ENCODE results near the gene KIFC3. TPM values are rescaled to one million over a fixed set of nuclear protein-coding genes. Genes with fewer than 3 reads are reported as not detected.

The KIFC3 gene
- total RNA-seq, 2 donors from 2014 or later = 40.6 to 59.5 TPM

GRCh38 chr16:57778658-57779057 is 23.6 kb downstream of the KIFC3 start:
- Histone ChIP-seq H3K36me3 (peaks cover 32% of the 10 kb centered on the region), H3K27me3 (no peaks in the 10 kb centered on the region)

GRCh38 chr16:57775661-57776469 is 26.4 kb downstream of the KIFC3 start:
- Histone ChIP-seq H3K27me3 (no peaks in the 10 kb centered on the region), H3K4me3 (no peak overlapping the region), H3K27ac (no peak overlapping the region), H3K9me3 (no peaks in the 10 kb centered on the region), H3K4me1 (no peaks in the 10 kb centered on the region), H3K36me3 (peaks cover 44% of the 10 kb centered on the region)
- no peak for DNase-seq (ENCODE audit: low spot score)
- peak in 1 of 2 donors; percentile 27 for TF ChIP-seq CTCF (IDR thresholded peaks at IDR 0.05)

More at GRCh38 chr16:57778658-57779057, 23.6 kb downstream of the KIFC3 start:
- no peak for TF ChIP-seq CTCF (IDR thresholded peaks at IDR 0.05)
- no peak overlapping the region for H3K27ac ChIP-seq
- no peak for DNase-seq (ENCODE audit: low spot score)
- H3K4me1 ChIP-seq = no peaks in the 10 kb centered on the region
- H3K4me3 ChIP-seq = no peak overlapping the region
- H3K9me3 ChIP-seq = no peaks in the 10 kb centered on the region

- no peaks in the 10 kb centered on the region for H3K4me1 ChIP-seq
- no peak for TF ChIP-seq CTCF (IDR thresholded peaks at IDR 0.05)
- no peaks in the 10 kb centered on the region for H3K9me3 ChIP-seq
- H3K4me3 ChIP-seq = no peak overlapping the region
- DNase-seq (ENCODE audit: low spot score) = no peak
- H3K27me3 ChIP-seq = no peaks in the 10 kb centered on the region
- H3K27ac ChIP-seq = no peak overlapping the region
- H3K36me3 ChIP-seq = peaks cover 54% of the 10 kb centered on the region
These were observed 27.5 kb downstream of the KIFC3 start for GRCh38 chr16:57774705-57775285.

- Histone ChIP-seq H3K9me3 (no peaks in the 10 kb centered on the region), H3K36me3 (peaks cover 53% of the 10 kb centered on the region), H3K4me3 (no peak overlapping the region), H3K27ac (no peak overlapping the region), H3K27me3 (no peaks in the 10 kb centered on the region), H3K4me1 (no peaks in the 10 kb centered on the region)
- no peak for DNase-seq (ENCODE audit: low spot score)
- TF ChIP-seq CTCF (IDR thresholded peaks at IDR 0.05) = no peak
These were observed 28.5 kb downstream of the KIFC3 start for GRCh38 chr16:57773655-57774295.

- H3K36me3 ChIP-seq = peaks cover 54% of the 10 kb centered on the region
- H3K4me1 ChIP-seq = no peaks in the 10 kb centered on the region
- no peaks in the 10 kb centered on the region for H3K27me3 ChIP-seq
- no peak for TF ChIP-seq CTCF (IDR thresholded peaks at IDR 0.05)
- DNase-seq (ENCODE audit: low spot score) = no peak
- H3K4me3 ChIP-seq = no peak overlapping the region
- no peak overlapping the region for H3K27ac ChIP-seq
- no peaks in the 10 kb centered on the region for H3K9me3 ChIP-seq
These were observed 29.3 kb downstream of the KIFC3 start for GRCh38 chr16:57773019-57773418.
